Stimulated activated CD4-positive, alpha-beta T cell treated with anti-CD3 and anti-CD28 coated beads, Interleukin-15, amount 100 ng/mL, for 24 hours (primary cell): ENCODE data around the gene SLC25A29.
"Not testable (repeated sequence)": the region's sequence is repeated elsewhere in the genome, so short reads cannot be mapped to it uniquely, and the experiment has no call there.

Source experiments
- DNase-seq: peaks from one replicate; pipeline ENCODE4 v3.0.0-alpha.2; 2020

SLC25A29 gene

GRCh38 chr14:100292776-100293461 is 13.3 kb downstream of the SLC25A29 start:
- no peak for DNase-seq

GRCh38 chr14:100292301-100292775 is 13.9 kb downstream of the SLC25A29 start:
- no peak for DNase-seq

- no peak for DNase-seq
Measured at GRCh38 chr14:100291305-100292075, 14.8 kb downstream of the SLC25A29 start.

- DNase-seq = no peak
Measured at GRCh38 chr14:100290607-100291304, 15.5 kb downstream of the SLC25A29 start.

- DNase-seq = no peak
Measured at GRCh38 chr14:100289916-100290606, 16.2 kb downstream of the SLC25A29 start.

GRCh38 chr14:100288382-100289185 is 17.7 kb downstream of the SLC25A29 start:
- no peak for DNase-seq

- DNase-seq = not testable (repeated sequence)
Measured at GRCh38 chr14:100287998-100288295, 18.3 kb downstream of the SLC25A29 start.

GRCh38 chr14:100287202-100287997 is 18.8 kb downstream of the SLC25A29 start:
- no peak for DNase-seq

- no peak for DNase-seq
Measured at GRCh38 chr14:100286484-100287191, 19.6 kb downstream of the SLC25A29 start.

- no peak for DNase-seq
Measured at GRCh38 chr14:100285913-100286400, 20.3 kb downstream of the SLC25A29 start.

- peak; percentile 83 for DNase-seq
Measured at GRCh38 chr14:100285021-100285912, 21.0 kb downstream of the SLC25A29 start.

- DNase-seq = no peak
Measured at GRCh38 chr14:100283984-100284881, 22.0 kb downstream of the SLC25A29 start.

- not testable (repeated sequence) for DNase-seq
Measured at GRCh38 chr14:100283436-100283835, 22.8 kb downstream of the SLC25A29 start.

- DNase-seq = no peak
Measured at GRCh38 chr14:100282766-100283419, 23.4 kb downstream of the SLC25A29 start.

GRCh38 chr14:100282083-100282350 is 24.2 kb downstream of the SLC25A29 start:
- no peak for DNase-seq

GRCh38 chr14:100281286-100282082 is 24.8 kb downstream of the SLC25A29 start:
- DNase-seq = no peak

GRCh38 chr14:100279563-100279962 is 26.7 kb downstream of the SLC25A29 start:
- DNase-seq = no peak
